ENCODE data around the gene PLEKHA4. TPM values are rescaled to one million over a fixed set of nuclear protein-coding genes. Genes with fewer than 3 reads are reported as not detected.

The PLEKHA4 gene
- total RNA-seq, 2 donors from 2014 or later, result 6.5 to 21.1 TPM

DNA sequence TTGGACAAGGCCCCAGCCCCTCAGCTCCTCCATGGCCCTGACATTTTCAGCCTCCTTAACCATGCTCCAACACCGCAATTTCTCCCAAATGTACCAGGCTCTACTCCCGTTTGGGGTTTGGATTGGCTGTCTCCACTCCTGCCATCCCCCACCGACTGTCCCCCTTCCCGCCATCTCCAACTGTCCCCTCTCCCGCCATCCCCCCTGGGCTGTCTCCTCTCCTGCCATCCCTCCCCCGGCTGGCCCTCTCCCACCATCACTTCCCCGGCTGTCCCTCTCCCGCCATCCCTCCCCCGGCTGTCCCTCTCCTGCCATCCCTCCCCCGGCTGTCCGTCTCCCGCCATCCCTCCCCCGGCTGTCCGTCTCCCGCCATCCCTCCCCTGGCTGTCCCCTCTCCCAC lies 63.0 kb downstream of the PLEKHA4 start:
- intact Hi-C loops (cut with DNase I), result no loop called here
- 81 to 85% methylated on average over 5 to 15 of the region's 15 CpGs for WGBS, 2 donors
- Histone ChIP-seq H3K27me3 (no peaks in the 10 kb centered on the region), H3K9me3 (no peaks in the 10 kb centered on the region), H3K4me1 (peaks cover 42% of the 10 kb centered on the region), H3K27ac (no peak overlapping the region), H3K36me3 (replicated peaks in 1 of 2; ENCODE audit: insufficient read depth in 1 of 2, low read depth in 2 of 2) (no peaks in the 10 kb centered on the region), H3K4me3 (no peak overlapping the region)
- no peak for DNase-seq
- TF ChIP-seq, protein P1, sequence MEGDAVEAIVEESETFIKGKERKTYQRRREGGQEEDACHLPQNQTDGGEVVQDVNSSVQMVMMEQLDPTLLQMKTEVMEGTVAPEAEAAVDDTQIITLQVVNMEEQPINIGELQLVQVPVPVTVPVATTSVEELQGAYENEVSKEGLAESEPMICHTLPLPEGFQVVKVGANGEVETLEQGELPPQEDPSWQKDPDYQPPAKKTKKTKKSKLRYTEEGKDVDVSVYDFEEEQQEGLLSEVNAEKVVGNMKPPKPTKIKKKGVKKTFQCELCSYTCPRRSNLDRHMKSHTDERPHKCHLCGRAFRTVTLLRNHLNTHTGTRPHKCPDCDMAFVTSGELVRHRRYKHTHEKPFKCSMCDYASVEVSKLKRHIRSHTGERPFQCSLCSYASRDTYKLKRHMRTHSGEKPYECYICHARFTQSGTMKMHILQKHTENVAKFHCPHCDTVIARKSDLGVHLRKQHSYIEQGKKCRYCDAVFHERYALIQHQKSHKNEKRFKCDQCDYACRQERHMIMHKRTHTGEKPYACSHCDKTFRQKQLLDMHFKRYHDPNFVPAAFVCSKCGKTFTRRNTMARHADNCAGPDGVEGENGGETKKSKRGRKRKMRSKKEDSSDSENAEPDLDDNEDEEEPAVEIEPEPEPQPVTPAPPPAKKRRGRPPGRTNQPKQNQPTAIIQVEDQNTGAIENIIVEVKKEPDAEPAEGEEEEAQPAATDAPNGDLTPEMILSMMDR (IDR thresholded peaks at IDR 0.05), result no peak
- no peak for TF ChIP-seq POLR2A (IDR thresholded peaks at IDR 0.05)
- no peak for ATAC-seq

DNA sequence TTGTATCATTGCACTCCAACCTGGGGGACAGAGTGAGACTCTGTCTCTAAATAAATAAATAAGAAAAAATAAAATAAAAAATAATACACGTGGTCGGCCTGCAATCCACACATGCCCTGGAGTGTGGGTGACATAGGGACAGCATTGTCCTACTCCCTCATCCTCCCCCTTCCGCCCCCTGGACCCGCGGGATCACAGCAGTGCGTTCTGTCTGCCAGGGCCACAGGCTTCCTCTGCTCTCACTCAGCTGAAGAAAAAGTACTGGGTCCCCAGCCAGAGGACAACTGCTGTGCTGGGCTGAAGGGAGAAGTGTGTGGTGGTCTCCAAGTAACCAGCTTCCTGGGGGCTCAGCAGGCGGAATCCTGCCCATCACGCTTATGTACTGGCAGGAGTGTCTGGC lies 63.9 kb downstream of the PLEKHA4 start:
- no peak for ATAC-seq
- TF ChIP-seq, protein P1 (IDR thresholded peaks at IDR 0.05), result no peak
- no peak for TF ChIP-seq POLR2A (IDR thresholded peaks at IDR 0.05)
- 73 to 75% methylated on average over 8 of the region's 8 CpGs for WGBS, 2 donors

DNA sequence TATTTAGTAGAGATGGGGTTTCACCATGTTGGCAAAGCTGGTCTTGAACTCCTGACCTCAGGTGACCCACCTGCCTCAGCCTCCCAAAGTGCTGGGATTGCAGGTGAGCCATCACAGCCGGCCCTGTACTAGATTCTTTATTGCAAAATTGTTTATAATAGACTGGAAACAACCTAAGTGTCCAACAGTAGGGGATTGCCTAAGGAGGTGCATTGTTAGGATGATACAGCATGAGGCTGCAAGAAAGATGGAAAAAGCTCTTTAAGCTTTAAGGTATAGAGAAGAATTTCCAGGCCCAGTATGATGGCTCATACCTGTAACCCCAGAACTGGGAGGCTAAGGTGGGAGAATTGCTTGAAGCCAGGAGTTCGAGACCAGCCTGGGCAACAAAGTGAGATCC lies 65.8 kb downstream of the PLEKHA4 start:
- Histone ChIP-seq H3K36me3 (replicated peaks in 1 of 2; ENCODE audit: insufficient read depth in 1 of 2, low read depth in 2 of 2) (peaks cover 0 to 2% of the 10 kb centered on the region in 2 donors), H3K9me3 (no peaks in the 10 kb centered on the region), H3K27ac (no peak overlapping the region), H3K4me1 (peaks cover 14% of the 10 kb centered on the region), H3K4me3 (no peak overlapping the region), H3K27me3 (no peaks in the 10 kb centered on the region)
- no peak for TF ChIP-seq POLR2A (IDR thresholded peaks at IDR 0.05)
- TF ChIP-seq, protein P1 (IDR thresholded peaks at IDR 0.05), result no peak
- intact Hi-C loops (cut with DNase I), result no loop called here
- 87 to 91% methylated on average over 1 to 2 of the region's 2 CpGs for WGBS, 2 donors
- DNase-seq (no peak), ATAC-seq (no peak)

More for the DNA sequence above, 63.9 kb downstream of the PLEKHA4 start:
- H3K9me3 ChIP-seq, result no peaks in the 10 kb centered on the region
- H3K27ac ChIP-seq, result no peak overlapping the region
- peaks cover 33% of the 10 kb centered on the region for H3K4me1 ChIP-seq
- no peaks in the 10 kb centered on the region for H3K27me3 ChIP-seq
- no peak for DNase-seq
- no peak overlapping the region for H3K4me3 ChIP-seq
- intact Hi-C loops (cut with DNase I), result no loop called here
- no peaks in the 10 kb centered on the region for H3K36me3 ChIP-seq (replicated peaks in 1 of 2; ENCODE audit: insufficient read depth in 1 of 2, low read depth in 2 of 2)

DNA sequence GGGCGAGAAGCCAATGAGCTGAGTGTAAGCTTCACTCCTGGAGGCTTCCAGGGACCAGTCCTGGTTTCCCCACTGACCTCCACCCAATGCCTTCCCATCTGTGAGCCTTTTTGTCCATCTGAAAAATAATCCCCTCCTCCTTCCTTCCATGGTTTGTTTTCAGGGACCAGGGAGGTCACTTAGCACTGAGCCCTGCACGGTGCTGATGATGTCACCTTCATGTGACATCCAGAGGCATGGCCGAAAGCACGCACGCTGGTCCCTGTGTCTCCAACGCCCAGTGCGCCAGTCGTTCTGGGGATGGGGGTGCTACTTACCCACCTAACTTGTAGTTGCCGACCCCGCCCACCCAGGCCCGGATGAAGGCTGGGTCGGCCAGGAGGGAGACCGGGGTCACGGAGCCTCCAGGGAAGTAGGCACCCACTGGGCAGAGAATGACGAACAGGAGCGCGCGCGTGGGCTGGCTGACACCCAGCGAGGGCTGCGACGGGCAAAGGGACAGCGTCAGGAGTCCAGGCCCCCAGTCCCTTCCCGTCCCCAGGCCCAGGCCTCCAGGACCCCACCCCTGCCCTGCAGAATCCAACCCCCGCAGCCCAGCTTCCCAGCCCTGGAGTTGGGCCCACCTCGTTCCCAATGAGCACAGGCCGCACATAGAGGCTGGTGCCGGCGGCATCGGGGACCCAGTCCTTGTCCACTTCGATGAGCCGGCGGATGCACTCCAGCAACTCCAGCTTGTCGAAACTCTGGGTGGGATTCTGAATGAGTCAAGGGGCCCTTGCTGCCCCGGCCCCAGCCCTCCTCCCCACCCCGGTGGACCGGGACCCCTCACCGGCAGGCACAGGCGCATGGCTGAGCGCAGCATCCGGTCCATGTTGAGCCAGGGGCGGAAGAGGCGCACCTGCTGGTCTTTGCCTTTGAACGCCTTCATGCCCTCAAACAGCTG lies 68.8 kb downstream of the PLEKHA4 start:
- DNase-seq, result no peak
- peaks cover 0 to 2% of the 10 kb centered on the region in 2 donors for H3K36me3 ChIP-seq (replicated peaks in 1 of 2; ENCODE audit: insufficient read depth in 1 of 2, low read depth in 2 of 2)
- peaks cover 16% of the 10 kb centered on the region for H3K4me1 ChIP-seq
- H3K27me3 ChIP-seq, result no peaks in the 10 kb centered on the region
- intact Hi-C loops (cut with DNase I), result loop anchor here (5.0 kb wide), 1 partner anchor 33 kb away; no protein-coding TSS in a partner anchor
- H3K9me3 ChIP-seq, result no peaks in the 10 kb centered on the region
- H3K27ac ChIP-seq, result peak overlapping the region in 2 of 4 donors; percentile 12 to 44
- TF ChIP-seq, protein P1 (IDR thresholded peaks at IDR 0.05), result no peak
- no peak for TF ChIP-seq POLR2A (IDR thresholded peaks at IDR 0.05)
- 91% methylated on average over 15 to 27 of the region's 44 CpGs for WGBS, 2 donors
- ATAC-seq, result no peak
- H3K4me3 ChIP-seq, result no peak overlapping the region
